Fibroblast of the aortic adventitia (primary cell): ENCODE measurements around the gene SRRM5. TPM values are rescaled to one million over a fixed set of nuclear protein-coding genes. Genes with fewer than 3 reads are reported as not detected.
A peak's percentile ranks its signal among the peaks of the same experiment; 100 is the strongest.

Experiments used
- DNase-seq: peaks from one replicate; pipeline ENCODE4 v3.0.0-alpha.2; 2010; ENCODE audit warnings: low read depth
- H3K4me3 ChIP-seq: 2 replicates; pipeline ENCODE4 v1.5.1; 2011; ENCODE audit warnings: low read depth, mild to moderate bottlenecking, control low read depth, low read length, moderate library complexity
- CTCF ChIP-seq: IDR thresholded peaks from 2 replicates; pipeline ENCODE4 v1.5.1; 2011; ENCODE audit warnings: mild to moderate bottlenecking, low read length, control low read depth, inconsistent platforms; ENCODE audit not compliant: insufficient read depth
- total RNA-seq: library from RNA; depleted of rRNA; stranded (reverse); fragments of >200 nt; gene quantifications from 2 replicates; pipeline ENCODE4 v1.2.3, GENCODE V29; 2012; ENCODE audit warnings: low replicate concordance

The SRRM5 gene
- total RNA-seq, 1 donor, result 0.09 TPM

- no peak overlapping the region for H3K4me3 ChIP-seq
- DNase-seq, result no peak
- TF ChIP-seq CTCF, result no peak
Observed at GRCh38 chr19:43570174-43570791, 41.6 kb upstream of the SRRM5 start.

- no peak for TF ChIP-seq CTCF
- no peak for DNase-seq
- no peak overlapping the region for H3K4me3 ChIP-seq
Observed at GRCh38 chr19:43572171-43572588, 39.7 kb upstream of the SRRM5 start.

- DNase-seq, result no peak
- no peak for TF ChIP-seq CTCF
- peak overlapping the region; percentile 71 for H3K4me3 ChIP-seq
Observed at GRCh38 chr19:43574424-43575155, 37.3 kb upstream of the SRRM5 start.

DNA sequence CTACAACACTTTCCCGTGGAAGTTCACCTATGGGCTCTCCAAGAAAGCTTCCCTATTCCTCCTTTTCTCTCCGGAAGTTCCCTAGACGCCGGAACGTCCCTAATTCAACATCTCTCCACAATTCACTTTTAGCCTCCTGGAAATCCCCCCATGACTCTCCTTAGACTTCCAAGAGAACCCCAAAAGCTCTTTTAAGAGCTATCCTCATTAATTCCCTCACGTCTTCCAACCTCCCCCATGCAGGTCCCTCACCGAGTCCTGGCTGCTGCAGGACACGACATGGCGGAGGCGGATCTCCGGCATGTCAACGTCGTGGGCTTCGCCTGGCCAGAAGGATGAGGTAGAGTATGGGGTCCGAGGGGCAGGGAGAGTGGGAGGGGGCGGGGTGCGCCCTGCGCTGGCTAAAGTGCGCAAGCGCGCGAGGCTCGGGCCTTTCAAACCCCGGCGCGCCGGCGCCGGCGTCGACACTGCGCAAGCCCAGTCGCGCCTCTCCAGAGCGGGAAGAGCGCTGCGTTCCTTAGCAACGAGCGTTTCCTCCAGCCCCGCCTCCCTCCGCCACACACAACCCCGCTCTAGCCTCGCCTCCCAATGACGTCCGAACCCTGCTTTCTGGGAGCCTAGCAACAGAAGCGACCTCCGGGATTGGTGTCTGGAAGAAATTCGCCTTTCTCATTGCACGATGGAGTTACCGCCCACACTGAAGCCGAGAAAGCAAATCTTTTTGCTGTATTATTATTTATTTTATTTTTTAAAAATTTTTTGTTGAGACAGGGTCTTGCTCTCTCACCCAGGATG, 36.5 kb upstream of the SRRM5 start, which contains the start of the genes PINLYP and XRCC1:
Gene PINLYP, plus strand, starts transcription at position 646 of the 795 bp plus-strand sequence. CDS start 1,391 bp downstream, outside the sequence.
Gene XRCC1, minus strand, starts transcription at position 372 of the 795 bp plus-strand sequence. Its CDS starts 69 bp downstream, at position 303.
- DNase-seq, result peak; percentile 98
- H3K4me3 ChIP-seq, result peak within 1 kb of the TSS; percentile 71
- TF ChIP-seq CTCF, result no peak

DNA sequence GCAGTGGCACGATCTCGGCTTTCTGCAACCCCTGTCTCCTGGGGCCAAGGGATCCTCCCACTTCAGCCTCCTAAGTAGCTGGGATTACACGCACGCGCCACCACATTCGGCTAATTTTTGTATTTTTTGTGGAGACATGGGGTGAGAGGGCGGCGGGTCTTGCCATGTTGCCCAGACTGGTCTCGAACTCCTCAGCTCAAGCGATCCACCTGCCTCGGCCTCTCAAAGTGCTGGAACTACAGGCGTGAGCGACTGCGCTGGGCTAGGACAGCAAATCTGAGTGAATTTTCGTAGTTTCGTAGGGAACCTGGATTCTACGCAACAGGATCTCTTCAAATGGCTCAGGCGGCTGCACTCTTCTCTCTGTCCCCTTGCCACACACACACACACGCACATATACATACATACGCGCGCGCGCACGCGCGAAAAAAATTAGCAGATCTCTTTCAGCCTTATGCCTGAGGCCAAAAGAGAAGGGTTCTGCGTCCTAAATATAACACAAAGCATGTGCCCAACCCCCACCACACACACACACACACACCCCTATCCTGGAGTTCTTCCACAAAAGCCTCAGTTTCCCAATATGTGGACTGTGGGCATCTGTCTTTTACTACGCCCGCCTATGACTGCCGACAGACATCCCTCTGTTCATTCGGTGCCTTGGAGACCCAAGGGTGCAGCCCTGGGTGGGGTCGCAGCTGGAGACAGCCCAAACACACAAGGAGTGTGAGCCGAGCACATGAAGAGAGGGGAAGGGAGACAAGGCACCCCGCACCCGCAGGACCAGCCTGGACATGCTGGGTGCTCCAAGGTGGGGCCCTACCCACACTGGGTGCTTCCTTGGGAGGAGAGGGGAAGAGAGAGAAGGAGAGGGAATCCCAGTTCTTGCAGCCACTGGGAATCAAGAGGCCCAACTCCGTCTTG, 35.7 kb upstream of the SRRM5 start:
- DNase-seq, result no peak
- TF ChIP-seq CTCF, result no peak
- H3K4me3 ChIP-seq, result peak overlapping the region; percentile 57

GRCh38 chr19:43578787-43579186, 33.1 kb upstream of the SRRM5 start:
- no peak for TF ChIP-seq CTCF
- no peak for DNase-seq
- H3K4me3 ChIP-seq, result no peak overlapping the region
